ENCODE measurements around the gene ITPKC.

The ITPKC gene

GRCh38 chr19:40716482-40717324 is at the start of gene ITPKC, which contains the start of gene COQ8B:
ITPKC (plus strand) TSS chr19:40717112; CDS start chr19:40717136, 24 bp downstream.
COQ8B (minus strand) TSS chr19:40716886; CDS start chr19:40714632, 2,254 bp downstream.
- FAIRE-seq (no peak), DNase-seq (ENCODE audit: insufficient read length, low spot score) (peak; percentile 86)
- TF ChIP-seq CTCF (IDR thresholded peaks at IDR 0.05; ENCODE audit: insufficient read depth, missing control alignments): no peak

- DNase-seq (ENCODE audit: insufficient read length, low spot score): no peak
- no peak for TF ChIP-seq CTCF (IDR thresholded peaks at IDR 0.05; ENCODE audit: insufficient read depth, missing control alignments)
- FAIRE-seq: no peak
Observed at GRCh38 chr19:40667602-40668001, 49.3 kb upstream of the ITPKC start.

DNA sequence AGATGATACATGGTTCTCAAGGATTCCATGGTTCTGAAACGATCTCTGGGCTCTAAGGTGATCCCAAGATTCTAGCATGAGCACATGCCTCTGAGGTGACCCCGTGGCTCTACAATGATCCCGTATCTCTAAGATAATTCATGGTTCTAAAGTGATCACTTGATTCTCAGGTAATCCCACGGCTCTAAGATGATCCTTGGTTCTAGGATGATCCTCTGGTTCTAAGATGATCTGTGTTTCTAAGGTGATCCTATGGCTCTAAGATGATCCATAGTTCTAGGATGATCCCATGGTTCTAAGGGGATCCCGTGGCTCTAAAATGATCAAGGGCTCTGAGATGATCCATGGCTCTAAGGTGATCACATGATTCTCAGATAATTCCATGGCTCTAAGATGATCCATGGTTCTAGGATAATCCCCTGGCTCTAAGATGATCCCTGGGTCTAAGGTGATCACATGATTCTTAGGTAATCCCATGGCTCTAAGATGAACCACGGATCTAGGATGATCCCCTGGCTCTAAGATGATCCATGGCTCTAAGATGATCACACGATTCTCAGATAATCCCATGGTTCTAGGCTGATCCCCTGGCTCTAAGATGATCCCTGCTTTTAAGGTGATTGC is 47.8 kb upstream of the ITPKC start:
- FAIRE-seq (no peak), DNase-seq (ENCODE audit: insufficient read length, low spot score) (no peak)
- no peak for TF ChIP-seq CTCF (IDR thresholded peaks at IDR 0.05; ENCODE audit: insufficient read depth, missing control alignments)

DNA sequence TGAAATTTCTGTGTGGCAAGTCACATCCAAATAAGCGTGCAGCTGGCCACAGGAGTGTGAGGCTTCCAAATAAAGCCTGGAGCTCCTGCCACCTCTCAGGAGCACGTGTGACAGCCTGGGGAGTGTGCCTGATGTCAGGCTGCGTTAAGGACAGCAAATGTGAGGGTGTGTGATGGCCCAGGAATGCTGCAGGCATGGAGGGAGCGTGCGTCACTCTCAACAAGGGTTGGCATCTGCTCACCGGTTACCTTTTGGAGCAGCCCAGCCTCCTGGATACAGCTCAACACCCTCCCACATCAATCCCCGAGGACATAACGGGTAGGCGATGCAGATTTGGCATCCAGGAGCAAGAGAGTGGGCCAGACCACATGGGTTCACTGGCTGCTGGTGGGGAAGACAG is 45.5 kb upstream of the ITPKC start:
- FAIRE-seq: no peak
- DNase-seq (ENCODE audit: insufficient read length, low spot score): no peak

DNA sequence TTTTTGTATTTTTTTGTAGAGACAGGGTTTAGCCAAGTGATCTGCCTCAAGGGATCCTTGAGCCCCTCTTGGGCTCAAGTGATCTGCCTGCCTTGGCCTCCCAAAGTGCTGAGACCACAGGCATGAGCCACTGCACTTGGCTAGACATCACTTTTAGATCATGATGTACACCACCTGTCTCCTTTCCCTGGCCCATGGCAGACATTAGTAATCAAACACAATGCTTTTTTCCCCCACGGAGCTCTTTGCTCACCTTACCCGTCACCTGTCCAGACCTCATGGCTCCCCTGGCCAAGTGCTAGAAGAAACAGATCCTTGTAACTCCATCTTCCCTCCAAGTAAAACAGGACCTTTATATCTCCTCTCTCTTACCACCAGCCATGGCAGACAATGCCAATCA is 44.9 kb upstream of the ITPKC start:
- no peak for TF ChIP-seq CTCF (IDR thresholded peaks at IDR 0.05; ENCODE audit: insufficient read depth, missing control alignments)
- DNase-seq (ENCODE audit: insufficient read length, low spot score): no peak
- FAIRE-seq: no peak

More for the DNA sequence above, 45.5 kb upstream of the ITPKC start:
- no peak for TF ChIP-seq CTCF (IDR thresholded peaks at IDR 0.05; ENCODE audit: insufficient read depth, missing control alignments)

DNA sequence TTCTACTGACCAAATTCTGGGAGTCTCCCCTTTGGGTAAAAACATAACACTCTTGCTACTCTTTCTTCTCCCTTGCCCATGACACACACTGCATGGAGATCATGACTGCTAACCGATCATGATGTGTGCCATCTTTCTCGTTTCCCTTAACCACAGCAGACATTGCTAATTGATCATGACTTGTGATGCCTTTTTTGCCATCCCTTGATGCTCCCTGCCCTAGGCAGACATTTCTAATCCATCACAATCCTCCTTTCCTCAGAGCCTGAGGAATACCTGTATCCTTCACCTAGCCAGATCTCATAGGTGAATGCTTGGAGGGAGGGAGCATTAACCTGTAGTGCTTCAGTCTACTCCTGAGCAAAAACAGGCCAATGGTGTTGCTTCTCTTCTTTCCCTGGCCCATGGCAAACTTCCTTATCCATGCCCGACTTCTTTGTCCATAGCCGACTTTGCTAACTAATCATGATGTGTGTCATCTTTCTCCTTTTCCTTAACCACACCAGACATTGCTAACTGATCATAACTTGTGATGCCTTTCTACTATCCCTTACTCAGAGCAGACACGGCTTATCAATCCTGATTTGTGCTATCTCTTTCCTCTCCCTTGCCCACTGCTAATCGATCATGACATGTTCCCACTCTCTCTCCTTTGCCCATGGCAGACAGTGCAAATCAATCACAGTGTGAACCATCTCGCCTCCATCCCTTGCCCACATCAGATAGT is 44.2 kb upstream of the ITPKC start:
- DNase-seq (ENCODE audit: insufficient read length, low spot score): no peak
- FAIRE-seq: no peak
- TF ChIP-seq CTCF (IDR thresholded peaks at IDR 0.05; ENCODE audit: insufficient read depth, missing control alignments): no peak

Measured in D721Med (cell line).